Stimulated activated CD4-positive, alpha-beta T cell treated with anti-CD3 and anti-CD28 coated beads, Interleukin-15, amount 100 ng/mL, for 1 hour (primary cell): ENCODE results near the gene PLAAT5.
"Not testable (repeated sequence)": the region's sequence is repeated elsewhere in the genome, so short reads cannot be mapped to it uniquely, and the experiment has no call there.

Experiments used
- DNase-seq, 2 donors: peaks; one replicate each; pipeline ENCODE4 v3.0.0-alpha.2; 2020; ENCODE audit warnings: low read depth in 1 of 2, low spot score in 1 of 2

Gene PLAAT5

DNA sequence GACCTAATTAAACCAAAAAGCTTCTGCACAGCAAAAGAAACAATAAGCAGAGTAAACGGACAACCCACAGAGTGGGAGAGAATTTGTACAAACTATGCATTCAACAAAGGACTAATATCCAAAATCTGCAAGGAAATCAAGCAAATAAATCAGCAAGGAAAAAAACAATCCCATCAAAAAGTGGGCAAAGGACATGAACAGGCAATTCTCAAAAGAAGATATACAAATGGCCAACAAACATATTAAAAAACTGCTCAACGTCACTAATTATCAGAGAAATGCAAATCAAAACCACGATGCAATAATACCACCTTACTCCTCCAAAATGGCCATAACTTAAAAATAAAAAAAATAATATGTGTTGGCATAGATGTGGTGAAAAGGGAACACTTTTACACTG is 5.2 kb downstream of the PLAAT5 start:
- no peak for DNase-seq

GRCh38 chr11:63480039-63480438 is 10.9 kb downstream of the PLAAT5 start:
- DNase-seq, result no peak

DNA sequence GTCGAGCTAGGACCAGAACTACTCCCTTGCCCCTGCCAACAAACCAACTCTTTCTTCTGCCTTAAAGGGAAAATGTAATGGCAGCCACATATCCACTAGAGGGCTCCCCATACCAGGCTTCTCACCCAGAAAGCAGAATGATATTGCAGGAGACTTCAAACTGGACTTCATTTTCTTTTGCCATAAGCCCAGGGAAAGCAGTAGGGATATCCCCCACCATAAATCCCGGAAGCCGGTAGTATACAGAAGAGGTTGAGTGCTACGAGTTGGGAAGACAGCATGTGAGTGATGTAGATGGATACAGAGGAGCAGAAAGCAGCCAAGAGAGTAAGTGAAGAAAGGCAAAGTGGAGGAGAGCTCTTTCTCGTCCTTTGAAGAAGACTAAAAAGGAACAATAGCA is 12.1 kb downstream of the PLAAT5 start:
- peak in 1 of 2 donors; percentile 4 for DNase-seq

DNA sequence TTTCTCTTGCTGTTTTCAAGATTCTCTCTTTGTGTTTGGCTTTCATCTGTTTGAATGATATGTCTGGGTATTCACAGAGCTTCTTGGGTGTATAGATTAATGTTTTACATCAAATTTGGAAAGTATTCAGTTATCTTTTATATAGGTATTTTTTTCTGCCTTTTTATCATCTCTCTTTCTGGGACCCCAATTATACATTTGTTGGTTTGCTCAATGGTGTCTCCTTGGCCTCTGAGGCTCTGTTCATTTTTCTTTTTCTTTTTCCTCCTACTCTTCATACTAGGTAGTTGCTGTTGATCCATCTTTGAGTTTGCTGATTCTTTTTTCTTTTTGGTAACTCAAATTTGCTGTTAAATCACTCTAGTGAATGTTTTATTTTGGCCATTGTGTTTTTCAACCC is 14.3 kb downstream of the PLAAT5 start:
- DNase-seq, result no peak

DNA sequence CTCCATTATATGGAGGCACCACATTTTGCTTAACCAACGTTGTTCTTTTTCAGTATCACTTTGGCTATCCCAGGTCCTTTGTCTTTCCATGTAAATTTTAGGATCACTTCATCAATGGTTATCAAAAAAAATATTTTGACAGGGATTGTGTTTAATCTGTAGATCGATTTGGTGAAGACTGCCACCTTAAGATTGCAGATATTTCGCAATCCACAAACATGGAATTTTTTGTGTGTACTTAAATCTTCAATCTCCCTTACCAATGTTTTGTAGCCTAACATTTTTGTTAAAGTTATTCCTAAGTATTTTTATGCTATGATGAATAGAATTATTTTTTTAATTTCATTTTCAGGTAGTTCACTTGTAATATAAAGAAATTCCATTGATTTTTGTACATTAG is 18.6 kb downstream of the PLAAT5 start:
- no peak for DNase-seq

DNA sequence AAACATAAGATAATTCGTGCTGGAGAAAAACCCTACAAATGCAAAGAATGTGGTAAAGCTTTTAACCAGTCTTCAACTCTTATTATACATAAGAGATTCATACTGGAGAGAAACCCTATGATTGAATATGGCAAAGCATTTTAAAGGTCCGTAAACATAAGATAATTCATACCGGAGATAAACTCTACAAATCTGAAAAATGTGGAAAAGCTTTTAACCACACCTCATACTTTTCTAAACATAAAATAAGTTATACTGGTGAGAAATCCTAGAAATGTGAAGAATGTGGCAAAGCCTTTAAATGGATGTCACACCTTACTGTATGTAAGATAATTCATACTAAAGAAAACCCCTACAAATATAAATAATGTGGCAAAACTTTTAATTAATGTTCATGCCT is 20.7 kb downstream of the PLAAT5 start:
- no peak for DNase-seq

- no peak for DNase-seq
These were observed 28.8 kb downstream of the PLAAT5 start for GRCh38 chr11:63462137-63462536.

- DNase-seq, result no peak
These were observed 31.4 kb downstream of the PLAAT5 start for GRCh38 chr11:63459586-63459985.

- DNase-seq, result no peak
These were observed 42.3 kb downstream of the PLAAT5 start for GRCh38 chr11:63448646-63449045.

GRCh38 chr11:63445720-63446119 is 45.2 kb downstream of the PLAAT5 start:
- DNase-seq, result no peak

GRCh38 chr11:63445118-63445517 is 45.8 kb downstream of the PLAAT5 start:
- no peak for DNase-seq

- DNase-seq, result no peak
These were observed 46.8 kb downstream of the PLAAT5 start for GRCh38 chr11:63444160-63444559.

DNA sequence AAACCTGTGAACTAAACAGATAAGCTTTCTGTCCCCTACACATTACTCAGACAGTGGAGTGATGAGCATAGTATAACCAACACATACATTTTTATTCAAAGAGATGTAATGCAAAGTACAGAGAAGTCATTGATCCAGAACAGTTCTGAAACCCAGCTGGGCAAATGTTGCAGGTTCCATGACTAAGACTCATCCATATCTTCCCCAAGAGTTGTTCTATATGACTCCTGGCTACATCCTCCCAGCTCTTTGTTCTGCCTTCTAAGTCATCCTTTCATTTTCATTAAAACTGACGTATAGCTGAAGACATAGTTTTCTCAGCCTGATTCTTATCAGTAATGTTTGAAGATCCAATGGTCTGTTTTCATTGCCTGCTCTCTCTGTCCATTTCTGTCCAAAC is 47.3 kb downstream of the PLAAT5 start:
- DNase-seq, result no peak

- DNase-seq, result not testable (repeated sequence)
These were observed 55.1 kb downstream of the PLAAT5 start for GRCh38 chr11:63435831-63436230.

DNA sequence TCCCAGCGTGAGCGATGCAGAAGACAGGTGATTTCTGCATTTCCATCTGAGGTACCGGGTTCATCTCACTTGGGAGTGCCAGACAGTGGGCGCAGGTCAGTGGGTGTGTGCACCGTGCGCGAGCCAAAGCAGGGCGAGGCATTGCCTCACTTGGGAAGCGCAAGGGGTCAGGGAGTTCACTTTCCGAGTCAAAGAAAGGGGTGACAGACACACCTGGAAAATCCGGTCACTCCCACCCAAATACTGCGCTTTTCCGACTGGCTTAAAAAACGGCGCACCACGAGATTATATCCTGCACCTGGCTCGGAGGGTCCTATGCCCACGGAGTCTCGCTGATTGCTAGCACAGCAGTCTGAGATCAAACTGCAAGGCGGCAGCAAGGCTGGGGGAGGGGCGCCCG is 55.6 kb downstream of the PLAAT5 start:
- DNase-seq, result not testable (repeated sequence)

DNA sequence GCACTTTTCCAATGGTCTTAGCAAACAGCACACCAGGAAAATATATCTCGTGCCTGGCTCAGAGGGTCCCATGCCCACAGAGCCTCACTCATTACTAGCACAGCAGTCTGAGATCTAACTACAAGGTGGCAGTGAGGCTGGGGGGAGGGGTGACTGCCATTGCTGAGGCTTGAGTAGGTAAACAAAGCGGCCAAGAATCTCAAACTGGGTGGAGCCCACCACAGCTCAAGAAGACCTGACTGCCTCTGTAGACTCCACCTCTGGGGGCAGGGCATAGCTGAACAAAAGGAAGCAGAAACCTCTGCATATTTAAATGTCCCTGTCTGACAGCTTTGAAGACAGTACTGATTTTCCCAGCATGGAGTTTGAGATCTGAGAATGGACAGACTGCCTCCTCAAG is 60.2 kb downstream of the PLAAT5 start:
- not testable (repeated sequence) for DNase-seq

DNA sequence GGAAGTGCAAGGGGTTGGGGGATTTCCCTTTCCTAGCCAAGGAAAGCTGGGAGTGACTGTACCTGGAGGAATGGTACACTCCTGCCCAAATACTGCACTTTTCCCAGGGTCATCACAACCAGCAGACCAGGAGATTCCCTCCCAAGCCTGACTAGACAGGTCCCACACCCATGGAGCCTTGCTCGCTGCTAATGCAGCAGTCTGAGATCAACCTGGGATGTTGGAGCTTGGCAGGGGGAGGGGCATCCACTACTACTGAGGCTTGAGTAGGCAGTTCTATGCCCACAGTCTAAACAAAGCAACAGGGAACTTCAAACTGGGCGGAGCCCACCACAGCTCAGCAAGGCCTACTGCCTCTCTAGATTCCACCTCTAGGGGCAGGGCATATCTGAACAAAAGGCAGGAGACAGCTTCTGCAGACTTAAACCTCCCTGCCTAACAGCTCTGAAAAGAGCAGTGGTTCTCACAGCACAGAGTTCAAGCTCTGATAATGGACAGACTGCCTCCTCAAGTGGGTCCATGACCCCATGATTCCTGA is 62.9 kb downstream of the PLAAT5 start:
- no peak for DNase-seq

DNA sequence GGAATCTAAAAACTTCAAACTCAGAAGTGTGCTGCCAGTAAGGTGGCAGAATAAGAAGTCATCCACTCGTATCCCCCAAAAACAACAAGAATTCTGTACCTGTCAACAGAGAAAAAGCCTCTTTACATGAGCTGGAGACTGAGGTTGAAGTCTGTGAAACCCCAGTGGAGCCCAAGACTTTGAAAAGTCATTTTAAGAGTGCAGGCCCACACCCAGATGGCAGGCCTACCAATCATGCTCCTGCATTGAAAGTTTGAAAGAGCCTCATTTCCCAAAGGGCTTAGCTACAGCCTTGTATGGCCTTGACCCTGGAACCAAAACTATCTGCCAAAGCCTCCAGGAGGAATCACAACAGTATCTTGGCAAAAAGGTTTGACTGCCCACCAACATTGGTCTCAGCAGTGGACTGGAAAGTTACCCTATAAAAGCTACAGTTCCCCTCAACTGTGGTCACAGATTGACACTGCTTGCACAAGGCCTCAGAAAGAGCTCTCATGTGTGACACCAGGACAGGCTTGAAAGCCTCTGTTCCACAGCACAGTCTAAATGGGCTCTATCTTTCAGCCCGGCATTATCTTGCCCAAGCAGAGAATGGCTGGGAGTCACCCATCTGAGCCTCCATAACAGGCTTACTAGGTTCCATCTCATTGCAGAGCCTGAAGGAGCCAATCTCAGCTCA is 73.7 kb downstream of the PLAAT5 start:
- no peak for DNase-seq
